H4 (cell line): Measurements from ENCODE around the gene ANXA6. TPM values are rescaled to one million over a fixed set of nuclear protein-coding genes. Genes with fewer than 3 reads are reported as not detected.
"Not testable (repeated sequence)": the region's sequence is repeated elsewhere in the genome, so short reads cannot be mapped to it uniquely, and the experiment has no call there.

Experiments
- DNase-seq: peaks from one replicate; pipeline ENCODE4 v3.0.0-alpha.2; 2015; ENCODE audit warnings: low spot score
- total RNA-seq: library from RNA; depleted of rRNA; stranded (reverse); fragments of >200 nt; shearing (Covaris generic); gene quantifications from 2 replicates; pipeline ENCODE4 v1.2.3, GENCODE V29; 2014

ANXA6 gene
- total RNA-seq, 1 experiment from 2014 or later, result 131 TPM

GRCh38 chr5:151181818-151182523 is 24.4 kb upstream of the ANXA6 start:
- no peak for DNase-seq

- DNase-seq, result no peak
Measured at GRCh38 chr5:151180291-151180690, 22.7 kb upstream of the ANXA6 start.

GRCh38 chr5:151179489-151179840 is 21.9 kb upstream of the ANXA6 start:
- no peak for DNase-seq

GRCh38 chr5:151178777-151179488 is 21.4 kb upstream of the ANXA6 start:
- no peak for DNase-seq

- no peak for DNase-seq
Measured at GRCh38 chr5:151178372-151178771, 20.8 kb upstream of the ANXA6 start.

GRCh38 chr5:151176268-151176667 is 18.7 kb upstream of the ANXA6 start:
- DNase-seq, result not testable (repeated sequence)

GRCh38 chr5:151174612-151175101 is 17.1 kb upstream of the ANXA6 start:
- DNase-seq, result no peak

- DNase-seq, result no peak
Measured at GRCh38 chr5:151173711-151174611, 16.4 kb upstream of the ANXA6 start.

- DNase-seq, result no peak
Measured at GRCh38 chr5:151171529-151171928, 13.9 kb upstream of the ANXA6 start.

- no peak for DNase-seq
Measured at GRCh38 chr5:151168602-151169344, 11.2 kb upstream of the ANXA6 start.

GRCh38 chr5:151167022-151167421 is 9.4 kb upstream of the ANXA6 start:
- DNase-seq, result no peak

GRCh38 chr5:151164687-151165392 is 7.3 kb upstream of the ANXA6 start:
- DNase-seq, result peak; percentile 65

GRCh38 chr5:151162776-151163175 is 5.2 kb upstream of the ANXA6 start:
- DNase-seq, result no peak

GRCh38 chr5:151159649-151160373 is 2.2 kb upstream of the ANXA6 start:
- no peak for DNase-seq

- no peak for DNase-seq
Measured at GRCh38 chr5:151158287-151158661, 695 bp upstream of the ANXA6 start.

GRCh38 chr5:151156507-151157420 is 815 bp downstream of the ANXA6 start:
- DNase-seq, result no peak

- DNase-seq, result peak; percentile 48
Measured at GRCh38 chr5:151155775-151156506, 1.6 kb downstream of the ANXA6 start.
